Glutamatergic neuron (in vitro differentiated cells): Measurements from ENCODE around the gene NARF. TPM values are rescaled to one million over a fixed set of nuclear protein-coding genes. Genes with fewer than 3 reads are reported as not detected.
"Not testable (repeated sequence)": the region's sequence is repeated elsewhere in the genome, so short reads cannot be mapped to it uniquely, and the experiment has no call there.

ENCODE experiments used
- DNase-seq: peaks from one replicate; pipeline ENCODE4 v3.0.0; 2022
- H3K27ac Mint-ChIP-seq: one replicate; pipeline ENCODE4 v1.8.0; 2020; ENCODE audit warnings: mild to moderate bottlenecking, mixed read lengths, inconsistent platforms; ENCODE audit not compliant: unreplicated experiment
- H3K27me3 Mint-ChIP-seq: one replicate; pipeline ENCODE4 v1.8.0; 2020; ENCODE audit warnings: mild to moderate bottlenecking, moderate library complexity, mixed read lengths, inconsistent platforms; ENCODE audit not compliant: unreplicated experiment
- H3K36me3 Mint-ChIP-seq: one replicate; pipeline ENCODE4 v1.8.0; 2020; ENCODE audit warnings: mild to moderate bottlenecking, mixed read lengths, inconsistent platforms; ENCODE audit not compliant: unreplicated experiment
- H3K4me1 Mint-ChIP-seq: one replicate; pipeline ENCODE4 v1.8.0; 2020; ENCODE audit warnings: mild to moderate bottlenecking, low read depth, mixed read lengths, inconsistent platforms; ENCODE audit not compliant: unreplicated experiment
- H3K4me3 Mint-ChIP-seq: one replicate; pipeline ENCODE4 v1.8.0; 2020; ENCODE audit warnings: mild to moderate bottlenecking, mixed read lengths, inconsistent platforms; ENCODE audit not compliant: unreplicated experiment
- H3K9me3 Mint-ChIP-seq: one replicate; pipeline ENCODE4 v1.8.0; 2020; ENCODE audit warnings: mild to moderate bottlenecking, moderate library complexity, mixed read lengths, inconsistent platforms; ENCODE audit not compliant: unreplicated experiment
- CTCF ChIP-seq: fragments of 200-600 bp; sonication (generic); IDR thresholded peaks from one replicate; pipeline ENCODE4 v1.5.0; 2021; ENCODE audit not compliant: partially characterized antibody, unreplicated experiment
- long read RNA-seq: library from polyadenylated mRNA; unstranded; transcript quantifications from one replicate; pipeline ENCODE4 v2.0.0, GENCODE V29; 2020; ENCODE audit not compliant: unreplicated experiment
- total RNA-seq: library from RNA; stranded (reverse); fragmentation: NEBNext Ultra II Directional; extraction: Animal tissue kit (Norgen Biotek cat#: 25700); gene quantifications from one replicate; pipeline ENCODE4 v1.2.1, GENCODE V29; 2021; ENCODE audit not compliant: unreplicated experiment

NARF gene
- 177 TPM for total RNA-seq
- long read RNA-seq, transcript NARF-209 (10 exons, 2,598 nt) = minor isoform, 7 of 162 reads
- long read RNA-seq, transcript NARF-201 (11 exons, 3,949 nt) = major isoform, 101 of 162 reads
- long read RNA-seq, partial matches to known transcripts = 7 of 162 reads
- long read RNA-seq, other reads (novel, unspliced or antisense) = 44 of 162 reads

GRCh38 chr17:82458179-82458884 is at the start of gene NARF:
Gene NARF (plus strand): TSS chr17:82458741. CDS start chr17:82458804, 63 bp downstream.
- Mint-ChIP-seq H3K4me1 (peaks cover 9% of the 10 kb centered on the region), H3K27me3 (peaks cover 3% of the 10 kb centered on the region), H3K27ac (peak within 1 kb of the TSS; percentile 98), H3K4me3 (peak within 1 kb of the TSS; percentile 98), H3K36me3 (no peaks in the 10 kb centered on the region), H3K9me3 (peaks cover 11% of the 10 kb centered on the region)
- DNase-seq = peak; percentile 97
- TF ChIP-seq CTCF = no peak

GRCh38 chr17:82408938-82409318 is 49.6 kb upstream of the NARF start:
- H3K9me3 Mint-ChIP-seq = no peaks in the 10 kb centered on the region
- no peak overlapping the region for H3K4me3 Mint-ChIP-seq
- DNase-seq = no peak
- H3K4me1 Mint-ChIP-seq = peaks cover 10% of the 10 kb centered on the region
- H3K36me3 Mint-ChIP-seq = no peaks in the 10 kb centered on the region
- no peak overlapping the region for H3K27ac Mint-ChIP-seq
- peaks cover 1% of the 10 kb centered on the region for H3K27me3 Mint-ChIP-seq
- no peak for TF ChIP-seq CTCF

GRCh38 chr17:82410014-82410716 is 48.4 kb upstream of the NARF start:
- no peak for TF ChIP-seq CTCF
- H3K36me3 Mint-ChIP-seq = no peaks in the 10 kb centered on the region
- H3K27me3 Mint-ChIP-seq = peaks cover 1% of the 10 kb centered on the region
- no peak overlapping the region for H3K4me3 Mint-ChIP-seq
- H3K4me1 Mint-ChIP-seq = peaks cover 14% of the 10 kb centered on the region
- H3K27ac Mint-ChIP-seq = no peak overlapping the region
- no peak for DNase-seq
- no peaks in the 10 kb centered on the region for H3K9me3 Mint-ChIP-seq

GRCh38 chr17:82411396-82412053 is 47.0 kb upstream of the NARF start:
- Mint-ChIP-seq H3K36me3 (no peaks in the 10 kb centered on the region), H3K27me3 (peaks cover 4% of the 10 kb centered on the region), H3K9me3 (no peaks in the 10 kb centered on the region), H3K4me1 (peaks cover 17% of the 10 kb centered on the region), H3K4me3 (no peak overlapping the region), H3K27ac (no peak overlapping the region)
- TF ChIP-seq CTCF = no peak
- no peak for DNase-seq

GRCh38 chr17:82412081-82412480 is 46.5 kb upstream of the NARF start:
- not testable (repeated sequence) for H3K36me3 Mint-ChIP-seq, H3K27ac Mint-ChIP-seq, H3K27me3 Mint-ChIP-seq, H3K4me3 Mint-ChIP-seq, H3K9me3 Mint-ChIP-seq, DNase-seq
- peaks cover 17% of the 10 kb centered on the region for H3K4me1 Mint-ChIP-seq
